Kidney glomerular epithelial cell (primary cell): ENCODE data around the gene COL17A1.

Experiments
- DNase-seq: peaks from one replicate; lab custom pipeline; 2025; lab: John Stamatoyannopoulos, UW

COL17A1 gene

DNA sequence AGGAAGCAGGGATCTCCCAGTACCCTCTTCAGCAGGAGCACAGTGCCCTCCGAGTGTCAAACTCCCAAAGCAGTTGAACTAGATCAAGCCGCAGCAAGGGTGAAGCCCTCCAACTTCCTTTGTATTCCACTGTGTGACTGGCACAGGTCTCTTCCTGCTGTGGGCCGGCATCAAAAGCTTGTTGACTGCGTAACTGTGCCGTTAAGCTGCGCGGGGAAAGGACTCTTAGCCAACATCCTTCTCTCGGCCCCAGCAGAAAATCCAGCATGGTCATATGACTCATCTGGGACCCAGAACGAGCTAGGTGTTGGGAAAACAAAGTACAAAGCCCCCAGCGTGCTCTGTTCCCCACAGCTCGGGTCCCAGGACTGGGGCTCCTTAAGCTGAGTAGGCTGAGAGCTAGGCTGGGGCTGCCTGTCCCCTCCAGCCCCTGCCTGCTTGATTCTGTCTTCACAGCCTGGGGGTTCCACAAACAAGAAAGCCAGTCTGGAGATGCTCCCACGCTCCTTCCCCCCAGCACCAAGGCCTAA is 52.2 kb downstream of the COL17A1 start:
- no peak for DNase-seq

DNA sequence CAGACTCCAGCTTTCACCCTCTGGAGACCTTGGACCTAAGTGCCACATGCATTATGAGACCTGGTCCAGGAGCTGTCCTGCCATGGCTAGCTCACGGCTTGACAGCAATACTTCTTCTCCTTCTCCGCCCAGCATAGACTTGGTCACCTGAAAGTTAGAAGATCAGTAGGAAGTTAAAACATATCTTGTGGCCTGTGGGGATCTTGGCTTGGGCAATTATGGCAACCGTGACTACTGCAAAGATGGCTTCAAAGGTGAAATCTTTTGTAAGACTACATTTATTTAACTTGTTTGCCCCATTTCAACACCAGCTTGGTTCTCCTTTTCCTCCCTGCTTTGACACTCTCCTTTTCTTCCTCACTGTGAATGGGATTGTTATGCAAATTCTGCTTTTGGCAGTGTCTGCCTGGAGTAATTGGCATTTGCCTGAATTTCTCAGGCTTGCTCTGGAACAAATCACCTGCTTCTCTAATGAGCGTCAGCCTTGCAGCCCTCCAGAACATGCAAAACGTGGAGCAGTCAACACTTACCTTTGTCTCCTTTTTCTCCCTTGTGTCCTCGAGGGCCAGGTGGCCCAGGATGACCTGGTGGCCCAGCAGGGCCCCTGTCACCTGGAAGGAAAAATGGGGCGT is 53.4 kb downstream of the COL17A1 start:
- DNase-seq, result no peak

DNA sequence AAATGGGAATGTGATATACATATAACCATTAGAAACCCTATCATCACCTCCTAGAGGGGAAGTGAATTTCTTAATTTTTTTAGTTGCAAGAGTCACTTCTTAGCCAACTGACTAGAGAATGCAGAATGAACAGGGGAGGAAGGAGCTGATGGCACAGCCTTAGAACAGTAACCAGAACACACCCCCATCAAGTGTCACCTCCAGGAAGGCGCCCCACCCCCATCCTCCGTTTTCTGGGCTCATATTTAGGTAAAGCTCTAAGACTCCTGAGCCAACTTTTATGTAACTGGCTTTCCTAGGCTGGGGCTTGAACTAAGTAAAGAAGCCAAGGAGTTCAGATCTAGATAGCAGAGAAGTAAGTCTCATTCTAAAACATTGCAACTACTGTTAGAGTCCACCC is 54.0 kb downstream of the COL17A1 start:
- no peak for DNase-seq

DNA sequence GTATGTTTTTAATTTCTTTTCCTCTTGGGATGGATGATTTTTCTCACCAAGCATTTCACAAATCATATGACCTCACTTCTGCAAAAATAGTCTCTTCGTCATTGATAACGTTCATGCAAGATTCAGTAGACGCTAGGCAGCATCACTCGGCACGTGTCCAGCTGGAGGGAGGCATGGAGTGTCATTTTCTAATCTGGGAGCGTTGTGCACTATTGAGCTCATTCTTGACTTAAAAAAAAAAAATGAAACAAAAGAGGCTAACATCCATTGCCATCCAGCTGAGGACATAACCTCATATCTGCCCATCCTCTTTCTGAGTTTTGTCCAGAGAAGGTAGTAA is 56.2 kb downstream of the COL17A1 start:
- DNase-seq, result no peak

DNA sequence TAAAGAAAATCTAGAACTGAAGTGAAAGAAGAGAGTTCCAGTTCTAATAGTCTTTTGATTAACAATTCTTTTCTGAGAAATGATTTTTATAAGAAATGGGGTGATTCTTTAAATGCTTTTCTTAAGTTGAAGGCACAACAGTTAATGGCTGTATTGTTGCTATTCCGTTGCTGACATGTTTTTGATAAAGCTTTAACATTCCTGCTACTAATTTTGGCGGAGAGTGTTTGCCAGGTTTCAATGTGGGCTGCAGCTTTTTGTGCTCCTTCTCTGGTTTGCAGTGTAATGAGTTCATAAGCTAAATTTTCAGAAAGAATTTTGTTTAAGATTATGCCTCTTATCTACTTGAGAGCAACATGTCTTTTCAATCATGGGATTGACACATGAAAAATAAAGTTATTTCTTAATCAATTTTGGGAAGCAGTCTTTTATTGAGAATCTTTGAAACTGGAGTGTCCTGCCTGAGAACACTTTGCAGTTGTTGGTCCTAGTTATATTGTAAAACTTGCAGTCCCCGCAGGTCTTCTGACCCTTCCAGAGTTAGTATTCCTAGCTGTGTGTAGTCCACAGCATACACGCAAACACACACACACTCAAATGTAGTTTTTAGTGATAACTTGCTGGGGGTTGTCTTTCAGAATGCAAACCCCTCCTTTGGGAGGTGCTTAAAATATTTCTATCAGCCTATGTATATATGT is 56.7 kb downstream of the COL17A1 start:
- DNase-seq, result no peak

DNA sequence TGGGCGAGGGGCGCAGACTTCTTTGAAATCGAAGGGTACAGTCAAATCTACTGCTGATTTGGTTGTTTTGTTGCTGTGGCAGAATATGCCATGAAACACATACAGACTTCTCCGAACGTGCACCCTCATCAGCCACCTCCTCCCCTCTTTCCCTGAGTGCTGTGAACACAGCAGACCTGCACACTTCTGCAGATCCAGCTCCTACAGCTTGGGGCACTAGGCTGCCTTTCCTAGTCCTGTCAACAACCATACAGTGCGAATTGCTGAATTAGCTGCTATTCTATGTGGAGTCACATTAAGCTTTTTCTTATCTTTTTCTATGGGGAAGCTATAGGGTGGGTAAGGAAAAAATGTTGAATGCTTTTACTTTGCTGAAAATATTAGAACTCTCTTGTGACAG is 57.5 kb downstream of the COL17A1 start:
- DNase-seq, result no peak

DNA sequence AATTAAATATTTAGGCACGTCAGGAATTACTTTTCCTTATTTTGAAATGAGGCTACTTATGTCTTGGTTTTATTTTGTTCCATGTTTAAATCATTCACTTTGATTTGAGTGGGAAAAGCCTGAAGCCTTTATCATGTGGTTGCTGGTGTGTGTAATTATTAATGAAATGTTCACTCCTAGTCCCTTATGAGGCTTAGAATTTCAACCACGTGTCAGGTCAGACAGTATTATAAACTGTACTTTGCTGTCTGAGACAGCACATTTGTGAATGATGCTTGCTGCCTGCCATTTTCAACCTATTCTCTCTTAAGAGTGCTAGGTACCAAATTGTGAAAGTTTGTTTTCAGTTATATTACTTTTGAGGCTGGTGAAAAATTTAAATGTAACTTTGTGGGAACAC is 58.9 kb downstream of the COL17A1 start:
- DNase-seq, result peak; percentile 80

DNA sequence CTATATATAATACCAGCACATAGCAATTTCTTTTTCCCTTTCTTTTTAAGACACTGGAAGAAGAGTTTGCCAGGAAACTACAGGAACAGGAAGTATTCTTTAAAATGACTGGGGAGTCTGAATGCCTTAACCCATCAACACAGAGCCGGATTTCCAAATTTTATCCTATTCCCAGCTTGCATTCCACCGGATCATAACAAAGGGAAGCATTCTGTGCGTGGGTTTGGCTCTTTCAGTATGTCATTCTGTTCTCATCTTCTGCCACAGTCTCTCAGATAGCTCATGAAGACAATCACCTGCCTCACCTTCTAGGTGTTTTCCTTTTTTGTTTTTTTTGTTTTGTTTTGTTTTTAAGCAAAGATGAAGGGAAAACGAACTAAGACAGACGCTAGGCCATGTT is 60.2 kb downstream of the COL17A1 start:
- no peak for DNase-seq

DNA sequence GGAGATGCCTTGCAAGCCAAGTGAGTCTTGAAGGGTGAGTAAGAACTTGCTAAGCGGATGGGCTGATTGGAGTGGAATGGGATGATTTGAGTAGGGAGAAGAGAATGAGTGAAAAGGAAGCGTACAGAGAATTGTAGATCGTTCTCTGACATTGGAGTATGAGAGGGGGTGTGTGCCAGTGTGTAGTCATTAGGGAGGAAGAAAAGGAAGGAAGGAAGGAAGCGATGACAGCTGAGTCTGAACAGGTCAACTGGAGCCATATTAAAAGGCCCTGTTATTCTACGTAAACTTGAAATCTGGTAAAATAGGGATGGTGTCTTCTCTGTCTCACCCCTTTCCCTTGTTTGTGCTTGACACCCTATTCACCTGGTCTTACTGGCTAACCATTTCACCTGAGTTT is 63.7 kb downstream of the COL17A1 start:
- DNase-seq, result no peak

DNA sequence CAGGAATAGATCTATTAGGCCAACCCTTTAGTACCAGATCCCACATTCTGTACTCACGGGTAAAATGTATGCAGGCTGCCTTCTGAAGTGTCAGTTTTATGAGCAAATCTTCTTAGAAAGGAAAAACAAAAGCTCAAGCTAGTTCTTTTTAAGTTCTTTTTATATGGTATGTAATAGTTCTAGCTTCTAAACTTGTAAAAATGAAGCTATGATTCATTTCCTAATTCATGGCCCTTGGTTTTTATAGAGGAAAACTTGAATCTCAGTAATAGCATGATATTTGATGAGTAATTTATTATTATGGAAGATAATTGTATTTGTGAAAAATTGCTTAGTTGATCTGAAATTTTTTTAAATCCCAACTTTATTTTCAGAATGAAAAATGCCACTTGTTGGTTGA is 64.4 kb downstream of the COL17A1 start:
- no peak for DNase-seq

DNA sequence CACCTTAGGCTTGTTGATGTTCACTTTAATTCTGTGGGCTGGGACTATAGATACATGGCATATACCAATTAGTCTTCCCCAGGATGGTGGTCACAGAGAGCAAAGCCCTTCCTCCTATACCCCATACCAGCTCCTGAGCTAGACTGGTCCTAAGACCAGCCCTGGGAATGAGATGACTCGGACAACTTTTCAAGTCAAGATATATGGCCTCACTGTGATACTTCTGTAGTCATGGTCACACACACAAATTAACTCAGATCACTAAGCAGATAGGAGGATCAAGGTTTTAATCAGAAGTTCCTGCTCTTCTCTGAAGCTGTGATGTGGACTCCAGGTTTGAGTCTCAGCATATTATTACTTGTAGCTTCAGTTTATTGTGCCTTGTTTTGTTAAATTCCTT is 65.7 kb downstream of the COL17A1 start:
- no peak for DNase-seq

DNA sequence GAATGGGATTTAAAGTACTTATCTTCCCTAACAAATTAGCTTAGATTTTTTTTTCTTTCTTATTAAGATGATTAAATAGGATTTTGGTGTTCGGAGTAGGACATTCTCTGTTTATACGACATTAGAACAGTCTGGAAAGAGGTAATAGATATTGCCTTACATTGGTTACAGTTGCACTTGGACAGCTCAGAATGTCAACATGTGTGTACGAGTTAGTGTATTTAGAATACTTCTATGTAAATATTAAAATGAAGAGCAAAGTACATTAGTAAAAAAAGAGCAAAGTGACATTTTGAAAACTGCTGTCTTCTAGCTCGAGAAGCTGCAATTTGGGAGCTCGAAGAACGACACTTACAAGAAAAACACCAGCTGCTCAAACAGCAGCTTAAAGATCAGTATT is 67.2 kb downstream of the COL17A1 start:
- no peak for DNase-seq

DNA sequence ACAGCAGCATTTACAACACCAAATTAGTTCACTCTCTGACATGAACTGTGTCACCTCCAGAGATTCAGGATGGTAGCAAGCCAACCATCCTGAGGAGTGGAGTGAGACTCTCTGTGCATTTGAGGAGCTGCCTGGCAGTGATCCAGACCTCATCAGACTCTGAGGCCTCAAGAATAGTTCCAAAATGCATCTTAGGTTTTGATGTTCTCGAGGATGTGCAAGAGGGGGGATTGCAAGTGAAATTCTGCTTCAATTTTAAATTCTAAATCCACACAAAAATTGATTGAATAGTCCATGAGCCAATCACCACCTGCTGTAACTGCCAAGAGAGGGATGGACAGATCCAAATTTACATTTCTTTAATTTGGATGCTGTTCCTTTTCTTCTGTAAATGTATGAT is 69.0 kb downstream of the COL17A1 start:
- DNase-seq, result no peak

DNA sequence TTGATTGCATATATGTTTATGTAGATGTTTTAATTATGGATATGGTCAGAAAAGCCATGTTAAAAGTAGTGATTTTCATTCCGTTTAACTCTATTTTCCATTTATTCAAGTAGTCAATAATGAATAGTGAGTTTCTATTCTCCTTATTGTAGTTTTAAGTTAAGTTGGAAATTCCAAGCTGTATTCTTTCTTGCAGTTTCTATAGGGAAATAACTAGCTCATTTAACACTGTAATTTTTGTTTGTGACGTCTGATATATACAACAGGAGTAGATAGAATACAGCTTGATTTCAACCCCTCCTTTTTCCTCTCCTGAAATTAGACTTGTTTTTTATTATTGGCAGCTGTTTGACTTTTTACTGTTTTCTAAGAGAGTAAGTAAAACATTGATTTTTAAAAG is 71.5 kb downstream of the COL17A1 start:
- DNase-seq, result no peak

DNA sequence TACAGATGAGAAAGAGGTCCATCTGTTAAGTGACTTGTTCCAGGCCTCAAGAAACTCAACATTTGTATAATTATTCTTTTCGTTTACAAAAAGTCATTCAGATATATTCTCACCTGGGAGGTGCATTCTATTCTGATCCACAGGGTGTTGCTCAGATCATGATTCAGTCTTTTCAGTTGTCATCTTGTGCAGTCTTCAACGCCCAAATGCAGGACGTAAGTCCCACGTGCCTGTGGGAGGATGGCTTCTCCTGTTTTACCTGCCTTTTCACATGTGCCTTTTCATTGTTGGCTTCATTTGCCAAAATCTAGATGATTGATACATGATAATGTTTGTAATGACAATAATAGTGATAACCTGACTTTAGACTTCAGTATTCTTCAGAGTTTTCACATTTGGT is 72.2 kb downstream of the COL17A1 start:
- DNase-seq, result no peak

DNA sequence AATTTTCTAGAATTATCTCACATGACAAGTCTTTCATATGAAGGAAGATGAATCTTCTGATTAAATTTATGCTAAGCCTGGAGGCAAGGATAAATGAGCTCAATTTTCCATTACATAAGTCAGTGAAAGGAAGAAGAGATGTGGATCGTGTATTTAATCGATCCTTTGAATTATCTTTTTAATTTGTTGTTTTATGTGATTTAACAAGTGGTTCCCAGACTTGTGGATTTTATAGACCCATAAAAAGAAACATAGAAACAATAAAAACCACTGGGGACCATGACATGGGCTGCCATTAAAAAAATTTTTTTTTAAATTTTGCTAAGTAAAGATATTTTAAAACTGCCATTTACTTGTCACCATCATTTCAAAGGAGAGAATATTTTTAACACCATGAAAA is 73.8 kb downstream of the COL17A1 start:
- no peak for DNase-seq

DNA sequence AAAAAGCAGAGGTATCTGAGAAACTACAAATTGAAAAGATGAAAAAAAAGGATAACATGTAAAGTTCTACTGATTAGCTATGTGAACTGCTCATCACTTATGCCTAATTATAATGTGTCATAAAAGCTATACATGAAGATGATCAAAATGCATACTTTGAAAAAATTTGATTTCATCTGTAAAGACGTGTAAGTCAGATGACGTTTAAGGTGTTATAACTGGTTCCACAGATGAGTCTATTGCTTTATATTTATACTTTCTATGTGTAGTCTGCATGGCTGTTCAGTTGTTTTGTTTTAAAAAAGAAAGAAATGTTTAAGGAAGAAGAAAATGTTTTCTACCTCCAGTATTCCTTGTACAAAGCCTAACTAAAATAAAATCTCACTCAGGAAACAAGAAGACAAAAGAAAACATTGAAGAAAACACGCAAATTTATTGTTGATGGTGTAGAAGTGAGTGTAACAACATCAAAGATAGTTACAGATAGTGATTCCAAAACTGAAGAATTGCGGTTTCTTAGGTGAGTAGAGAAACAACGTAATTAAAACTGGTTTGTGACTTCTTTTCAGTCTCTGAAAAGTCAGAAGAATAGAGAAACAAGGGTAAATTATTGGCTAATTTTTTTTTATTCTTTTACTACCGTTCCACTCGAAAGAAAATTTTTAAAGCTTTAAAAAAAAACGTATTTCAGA is 80.4 kb downstream of the COL17A1 start:
- DNase-seq, result no peak

DNA sequence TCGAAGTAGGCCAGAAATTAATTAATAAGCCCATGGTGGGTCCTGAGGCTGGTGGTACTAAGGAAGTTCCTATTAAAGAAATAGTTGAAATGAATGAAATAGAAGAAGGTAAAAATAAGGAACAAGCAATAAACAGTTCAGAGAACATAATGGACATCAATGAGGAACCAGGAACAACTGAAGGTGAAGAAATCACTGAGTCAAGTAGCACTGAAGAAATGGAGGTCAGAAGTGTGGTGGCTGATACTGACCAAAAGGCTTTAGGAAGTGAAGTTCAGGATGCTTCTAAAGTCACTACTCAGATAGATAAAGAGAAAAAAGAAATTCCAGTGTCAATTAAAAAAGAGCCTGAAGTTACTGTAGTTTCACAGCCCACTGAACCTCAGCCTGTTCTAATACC is 82.8 kb downstream of the COL17A1 start:
- no peak for DNase-seq

DNA sequence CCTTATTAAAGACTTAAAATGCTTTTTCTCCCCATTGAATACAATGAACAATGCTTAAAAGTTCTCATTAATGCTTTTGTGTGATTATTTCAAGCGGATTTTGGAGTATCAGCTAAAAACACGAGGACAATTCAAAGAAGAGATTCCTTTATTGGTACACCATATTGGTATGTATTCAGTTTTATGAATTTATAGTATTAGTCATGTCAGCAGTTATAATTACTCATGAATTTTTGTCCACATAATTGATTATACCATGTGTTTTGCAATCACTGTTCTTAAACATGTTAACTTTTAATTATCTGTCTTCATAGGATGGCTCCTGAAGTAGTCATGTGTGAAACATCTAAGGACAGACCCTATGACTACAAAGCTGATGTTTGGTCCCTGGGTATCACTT is 86.9 kb downstream of the COL17A1 start:
- DNase-seq, result no peak

DNA sequence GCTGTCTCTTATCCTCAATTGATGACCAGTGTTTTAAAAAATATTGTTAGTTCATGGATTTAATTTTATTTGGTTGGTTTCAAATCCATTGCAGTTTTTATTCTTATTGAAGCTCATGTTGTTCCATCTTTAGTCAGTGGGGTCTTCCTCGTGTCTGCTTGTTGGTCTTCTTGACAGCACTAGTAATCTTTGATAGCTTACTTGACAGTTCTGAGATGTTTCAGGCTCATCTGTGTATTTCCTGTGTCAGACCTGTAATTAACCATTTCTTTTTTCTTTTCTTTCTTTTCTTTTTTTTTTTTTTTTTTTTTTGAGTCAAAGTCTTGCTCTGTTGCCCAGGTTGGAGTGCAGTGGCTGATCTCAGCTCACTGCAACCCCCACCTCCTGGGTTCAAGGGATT is 90.5 kb downstream of the COL17A1 start:
- no peak for DNase-seq

DNA sequence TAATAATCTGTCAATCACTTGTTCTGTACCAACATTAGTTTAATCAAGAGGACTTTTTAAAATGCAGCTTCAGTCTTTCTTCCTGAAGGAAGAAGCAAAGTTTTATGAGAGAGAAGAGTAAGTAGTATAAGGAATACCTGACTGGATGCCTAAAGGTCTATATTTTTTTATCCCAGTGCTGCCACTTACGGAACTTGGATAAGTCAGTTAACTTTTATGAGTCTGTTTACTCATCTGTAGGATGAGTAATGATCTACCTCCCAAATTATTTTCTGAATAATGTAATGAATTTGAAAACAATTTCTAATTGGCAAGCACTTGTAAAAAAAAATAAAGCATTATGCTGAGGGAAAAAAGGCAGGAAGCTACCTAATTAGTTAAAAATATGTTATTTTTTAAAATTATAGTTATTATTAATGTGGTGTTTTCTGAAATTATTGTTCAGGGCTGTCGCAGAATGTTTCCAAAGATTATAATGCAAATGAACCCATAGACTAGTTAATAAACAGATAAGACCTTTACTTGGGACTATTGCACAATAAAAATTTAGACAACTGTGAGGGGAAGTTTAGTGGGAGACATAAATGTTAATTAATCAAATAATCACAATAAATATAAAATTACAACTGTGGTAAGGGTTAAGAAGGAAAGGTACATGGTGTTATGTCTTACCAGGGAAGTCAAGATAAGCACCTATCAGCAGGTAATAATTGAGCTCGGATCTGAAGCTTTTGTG is 94.1 kb downstream of the COL17A1 start:
- no peak for DNase-seq

DNA sequence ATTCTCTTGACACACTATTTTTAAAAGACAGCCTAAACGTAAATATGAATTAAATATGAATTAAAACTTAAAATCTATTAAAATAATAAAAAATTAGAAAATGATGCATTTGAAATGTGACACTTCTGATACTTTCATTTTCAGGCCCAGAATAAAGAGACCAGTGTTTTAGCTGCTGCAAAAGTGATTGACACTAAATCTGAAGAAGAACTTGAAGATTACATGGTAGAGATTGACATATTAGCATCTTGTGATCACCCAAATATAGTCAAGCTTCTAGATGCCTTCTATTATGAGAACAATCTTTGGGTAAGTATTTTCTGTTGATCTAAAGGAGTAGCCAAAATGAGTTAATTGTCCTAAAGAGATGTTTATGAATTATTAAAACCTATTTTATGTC is 95.1 kb downstream of the COL17A1 start:
- DNase-seq, result no peak

DNA sequence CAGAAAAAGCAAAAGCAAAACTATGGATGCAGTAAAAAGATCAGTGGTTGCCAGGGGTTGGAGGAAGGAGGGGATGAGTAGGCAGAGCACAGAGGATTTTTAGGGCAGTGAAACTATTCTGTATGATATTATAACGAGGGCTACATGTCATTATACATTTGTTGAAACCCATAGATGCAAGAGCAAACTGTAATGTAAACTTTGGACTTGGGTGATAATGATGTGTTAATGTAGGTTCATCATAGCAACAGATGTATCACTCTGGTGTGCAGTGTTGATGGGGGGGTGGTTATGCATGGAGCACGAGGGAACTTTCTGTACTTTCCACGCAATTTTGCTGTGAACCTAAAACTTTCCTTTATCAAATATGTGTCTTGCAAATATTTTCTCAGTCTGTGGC is 95.6 kb downstream of the COL17A1 start:
- DNase-seq, result no peak
